ENCODE results near the gene ABCA9. TPM values are rescaled to one million over a fixed set of nuclear protein-coding genes. Genes with fewer than 3 reads are reported as not detected.

The ABCA9 gene
- total RNA-seq, 2 experiments from 2014 or later: 0.47 TPM; not detected in 1

DNA sequence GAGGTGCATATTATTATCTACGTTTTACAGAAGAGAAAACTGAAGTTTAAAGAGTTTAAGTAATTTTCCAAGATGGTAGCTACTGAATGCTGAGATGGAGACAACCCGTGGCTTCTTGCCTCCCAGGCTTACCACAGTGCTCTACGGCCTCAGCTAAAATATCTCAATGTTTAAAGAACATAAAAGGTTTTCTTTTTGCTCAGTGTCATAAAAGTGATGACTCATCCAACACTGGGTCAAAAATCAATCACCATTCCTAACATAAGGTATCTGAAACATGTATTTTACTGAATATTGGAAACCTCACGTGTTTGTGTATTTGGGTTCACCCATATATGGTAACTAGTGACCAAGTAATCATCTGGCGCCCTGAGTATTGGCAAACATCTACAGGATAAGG is 18.4 kb downstream of the ABCA9 start:
- intact Hi-C loops (cut with micrococcal nuclease; ENCODE audit: unreplicated experiment): no loop called here
- TF ChIP-seq, protein P1, sequence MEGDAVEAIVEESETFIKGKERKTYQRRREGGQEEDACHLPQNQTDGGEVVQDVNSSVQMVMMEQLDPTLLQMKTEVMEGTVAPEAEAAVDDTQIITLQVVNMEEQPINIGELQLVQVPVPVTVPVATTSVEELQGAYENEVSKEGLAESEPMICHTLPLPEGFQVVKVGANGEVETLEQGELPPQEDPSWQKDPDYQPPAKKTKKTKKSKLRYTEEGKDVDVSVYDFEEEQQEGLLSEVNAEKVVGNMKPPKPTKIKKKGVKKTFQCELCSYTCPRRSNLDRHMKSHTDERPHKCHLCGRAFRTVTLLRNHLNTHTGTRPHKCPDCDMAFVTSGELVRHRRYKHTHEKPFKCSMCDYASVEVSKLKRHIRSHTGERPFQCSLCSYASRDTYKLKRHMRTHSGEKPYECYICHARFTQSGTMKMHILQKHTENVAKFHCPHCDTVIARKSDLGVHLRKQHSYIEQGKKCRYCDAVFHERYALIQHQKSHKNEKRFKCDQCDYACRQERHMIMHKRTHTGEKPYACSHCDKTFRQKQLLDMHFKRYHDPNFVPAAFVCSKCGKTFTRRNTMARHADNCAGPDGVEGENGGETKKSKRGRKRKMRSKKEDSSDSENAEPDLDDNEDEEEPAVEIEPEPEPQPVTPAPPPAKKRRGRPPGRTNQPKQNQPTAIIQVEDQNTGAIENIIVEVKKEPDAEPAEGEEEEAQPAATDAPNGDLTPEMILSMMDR (conservative IDR thresholded peaks at IDR 0.05; ENCODE audit: low read length): no peak
- no peak for TF ChIP-seq EZH2phosphoT487 (IDR thresholded peaks at IDR 0.05; ENCODE audit: borderline replicate concordance, low read depth, low read length)
- Histone ChIP-seq H4K20me1 (ENCODE audit: insufficient read depth, low read length) (no peaks in the 10 kb centered on the region), H2AFZ (ENCODE audit: low read length) (no peak overlapping the region), H3K9me2 (ENCODE audit: insufficient read depth, low read length) (no peaks in the 10 kb centered on the region), H3K9me3 (ENCODE audit: low read length) (no peaks in the 10 kb centered on the region), H3K4me2 (ENCODE audit: low read length) (no peak overlapping the region), H3K4me3 (ENCODE audit: low read depth, low read length, poor library complexity, severe bottlenecking) (no peak overlapping the region), H3K36me3 (ENCODE audit: insufficient read depth, low read length) (no peaks in the 10 kb centered on the region), H3K4me1 (ENCODE audit: insufficient read depth, low read length, poor library complexity, severe bottlenecking) (no peaks in the 10 kb centered on the region), H3K79me2 (ENCODE audit: insufficient read depth, low read depth, low read length) (no peaks in the 10 kb centered on the region), H3K27ac (ENCODE audit: low read depth, low read length, poor library complexity, severe bottlenecking) (no peak overlapping the region)
- no peak for DNase-seq (ENCODE audit: low spot score)
- CTCF ChIA-PET (ENCODE audit: unreplicated experiment): no interaction called here
- no TSS peak for BruUV-seq (replicated peaks)
- POLR2A ChIA-PET: interaction anchor here (0.7 kb wide), 1 partner anchor 414 kb away, joined by 3 read pairs; no protein-coding TSS in a partner anchor

DNA sequence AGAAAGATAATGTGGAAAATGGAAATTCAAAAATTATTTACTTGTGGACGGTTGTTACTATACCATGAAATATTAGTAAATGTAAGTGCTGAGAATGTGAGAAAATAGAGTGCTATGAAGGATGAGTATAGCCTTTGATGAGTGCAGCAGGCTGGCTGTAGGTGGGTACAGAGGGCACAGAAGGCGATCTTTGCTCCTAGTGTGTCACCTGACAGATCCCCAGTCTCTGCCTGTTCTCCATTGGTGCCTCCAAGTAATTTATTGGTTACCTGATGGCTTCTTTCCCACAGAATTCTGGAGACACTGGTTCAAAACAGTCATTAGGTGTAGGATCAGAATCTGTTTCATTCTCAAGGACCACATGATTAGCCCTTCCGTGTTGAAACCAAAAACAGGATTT is 28.9 kb downstream of the ABCA9 start:
- CTCF ChIA-PET (ENCODE audit: unreplicated experiment): no interaction called here

DNA sequence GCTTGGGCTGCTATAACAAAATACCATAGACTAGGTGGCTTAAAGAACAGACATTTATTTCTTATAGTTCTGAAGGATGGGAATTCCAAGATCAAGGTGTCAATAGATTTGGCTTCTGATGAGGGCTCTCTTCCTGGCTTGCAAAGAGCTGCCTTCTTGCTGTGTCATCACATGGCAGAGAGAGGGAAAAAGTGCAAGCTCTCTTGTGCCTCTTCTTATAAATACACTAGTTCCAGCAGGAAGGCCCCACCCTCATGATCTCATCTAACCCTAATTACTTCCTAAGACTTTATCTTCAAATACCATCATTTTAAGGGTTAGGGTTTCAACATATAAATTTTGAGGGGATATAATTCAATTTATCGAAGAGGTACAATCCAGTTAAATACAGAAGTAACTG is 30.6 kb downstream of the ABCA9 start:
- no peaks in the 10 kb centered on the region for H3K9me3 ChIP-seq (ENCODE audit: low read length)
- DNase-seq (ENCODE audit: low spot score): no peak
- no peaks in the 10 kb centered on the region for H3K4me1 ChIP-seq (ENCODE audit: insufficient read depth, low read length, poor library complexity, severe bottlenecking)
- no peak overlapping the region for H3K4me2 ChIP-seq (ENCODE audit: low read length)
- no TSS peak for BruUV-seq (replicated peaks)
- H2AFZ ChIP-seq (ENCODE audit: low read length): no peak overlapping the region
- POLR2A ChIA-PET: no interaction called here
- no peaks in the 10 kb centered on the region for H3K36me3 ChIP-seq (ENCODE audit: insufficient read depth, low read length)
- CTCF ChIA-PET (ENCODE audit: unreplicated experiment): no interaction called here
- no peak overlapping the region for H3K27ac ChIP-seq (ENCODE audit: low read depth, low read length, poor library complexity, severe bottlenecking)
- TF ChIP-seq, protein P1 (conservative IDR thresholded peaks at IDR 0.05; ENCODE audit: low read length): no peak
- TF ChIP-seq EZH2phosphoT487 (IDR thresholded peaks at IDR 0.05; ENCODE audit: borderline replicate concordance, low read depth, low read length): no peak
- no peaks in the 10 kb centered on the region for H3K79me2 ChIP-seq (ENCODE audit: insufficient read depth, low read depth, low read length)
- no peaks in the 10 kb centered on the region for H4K20me1 ChIP-seq (ENCODE audit: insufficient read depth, low read length)
- intact Hi-C loops (cut with micrococcal nuclease; ENCODE audit: unreplicated experiment): no loop called here
- no peak overlapping the region for H3K4me3 ChIP-seq (ENCODE audit: low read depth, low read length, poor library complexity, severe bottlenecking)
- no peaks in the 10 kb centered on the region for H3K9me2 ChIP-seq (ENCODE audit: insufficient read depth, low read length)

More for the DNA sequence above, 28.9 kb downstream of the ABCA9 start:
- BruUV-seq (replicated peaks): no TSS peak
- H3K4me1 ChIP-seq (ENCODE audit: insufficient read depth, low read length, poor library complexity, severe bottlenecking): no peaks in the 10 kb centered on the region
- no peaks in the 10 kb centered on the region for H3K9me2 ChIP-seq (ENCODE audit: insufficient read depth, low read length)
- H4K20me1 ChIP-seq (ENCODE audit: insufficient read depth, low read length): no peaks in the 10 kb centered on the region
- no peaks in the 10 kb centered on the region for H3K9me3 ChIP-seq (ENCODE audit: low read length)
- no peaks in the 10 kb centered on the region for H3K36me3 ChIP-seq (ENCODE audit: insufficient read depth, low read length)
- no peak overlapping the region for H3K4me2 ChIP-seq (ENCODE audit: low read length)
- H3K4me3 ChIP-seq (ENCODE audit: low read depth, low read length, poor library complexity, severe bottlenecking): no peak overlapping the region
- TF ChIP-seq EZH2phosphoT487 (IDR thresholded peaks at IDR 0.05; ENCODE audit: borderline replicate concordance, low read depth, low read length): no peak
- TF ChIP-seq, protein P1 (conservative IDR thresholded peaks at IDR 0.05; ENCODE audit: low read length): no peak
- H3K27ac ChIP-seq (ENCODE audit: low read depth, low read length, poor library complexity, severe bottlenecking): no peak overlapping the region
- intact Hi-C loops (cut with micrococcal nuclease; ENCODE audit: unreplicated experiment): no loop called here
- no peak overlapping the region for H2AFZ ChIP-seq (ENCODE audit: low read length)
- POLR2A ChIA-PET: no interaction called here
- no peaks in the 10 kb centered on the region for H3K79me2 ChIP-seq (ENCODE audit: insufficient read depth, low read depth, low read length)
- DNase-seq (ENCODE audit: low spot score): no peak
